HEK293T (cell line): ENCODE measurements around the gene MAGI3.

Experiments used
- BHLHE40 ChIP-seq: fragments of 450-650 bp; IDR thresholded peaks from 2 replicates; pipeline ENCODE4 v1.6.1; 2016; ENCODE audit warnings: mild to moderate bottlenecking, moderate library complexity, borderline replicate concordance
- ELF4 ChIP-seq: fragments of 450-650 bp; IDR thresholded peaks from 2 replicates; pipeline ENCODE4 v1.6.1; 2017; ENCODE audit warnings: antibody characterized with exemption
- FOXA1 ChIP-seq: fragments of 450-650 bp; IDR thresholded peaks from 2 replicates; pipeline ENCODE4 v1.6.1; 2016; ENCODE audit warnings: mild to moderate bottlenecking
- FOXM1 ChIP-seq: fragments of 450-650 bp; IDR thresholded peaks from 2 replicates; pipeline ENCODE4 v1.6.1; 2017; ENCODE audit warnings: mild to moderate bottlenecking, borderline replicate concordance
- TARDBP ChIP-seq: fragments of 450-650 bp; IDR thresholded peaks from 2 replicates; pipeline ENCODE4 v1.6.1; 2016

- TF ChIP-seq FOXM1 (no peak), TARDBP (no peak), FOXA1 (no peak), ELF4 (no peak), BHLHE40 (no peak)
These were observed 275.8 kb downstream of the MAGI3 start for GRCh38 chr1:113666126-113666525.
